Limb (tissue), 2 donors: Measurements from ENCODE around the gene GPD1L.
"Not testable (repeated sequence)": the region's sequence is repeated elsewhere in the genome, so short reads cannot be mapped to it uniquely, and the experiment has no call there.

Experiments used
- DNase-seq, 2 donors: peaks; one replicate each; pipeline ENCODE4 v3.0.0-alpha.2; 2016; ENCODE audit errors: extremely low spot score in 2 of 2

GPD1L gene

DNA sequence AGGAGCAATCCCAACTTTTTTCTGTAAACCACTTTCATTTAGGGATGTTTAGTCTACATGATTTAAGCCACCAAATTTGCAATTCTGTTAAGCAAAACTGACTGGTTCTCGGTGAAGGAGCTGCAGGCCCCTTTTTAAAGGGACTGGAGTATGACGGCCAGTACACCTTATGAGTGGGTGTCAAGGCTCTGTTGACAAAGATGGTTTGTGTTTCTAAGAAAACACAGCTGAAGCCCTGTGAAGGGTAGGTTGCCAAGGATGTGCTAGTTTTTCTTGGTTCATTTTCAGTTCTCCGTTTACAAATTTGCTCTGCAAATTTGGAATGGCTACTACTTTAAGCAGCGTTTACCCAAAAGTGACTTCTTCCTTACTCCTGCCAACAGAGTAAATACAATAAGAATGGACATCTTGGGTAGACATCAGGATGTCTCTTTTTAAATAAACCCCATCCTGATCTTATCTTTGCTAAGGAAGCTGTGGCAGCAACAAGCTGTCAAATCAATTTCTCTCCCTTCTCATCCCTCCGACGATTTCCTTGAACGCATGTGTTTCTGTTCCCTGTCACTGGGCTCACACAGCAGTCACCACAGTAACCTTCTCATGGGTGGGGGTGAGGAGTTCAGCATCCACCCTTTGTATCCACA, 73.8 kb downstream of the GPD1L start:
- no peak for DNase-seq

GRCh38 chr3:32181365-32181764, 74.9 kb downstream of the GPD1L start:
- no peak for DNase-seq

- DNase-seq, result no peak
These were observed 75.4 kb downstream of the GPD1L start for GRCh38 chr3:32181796-32182195.

DNA sequence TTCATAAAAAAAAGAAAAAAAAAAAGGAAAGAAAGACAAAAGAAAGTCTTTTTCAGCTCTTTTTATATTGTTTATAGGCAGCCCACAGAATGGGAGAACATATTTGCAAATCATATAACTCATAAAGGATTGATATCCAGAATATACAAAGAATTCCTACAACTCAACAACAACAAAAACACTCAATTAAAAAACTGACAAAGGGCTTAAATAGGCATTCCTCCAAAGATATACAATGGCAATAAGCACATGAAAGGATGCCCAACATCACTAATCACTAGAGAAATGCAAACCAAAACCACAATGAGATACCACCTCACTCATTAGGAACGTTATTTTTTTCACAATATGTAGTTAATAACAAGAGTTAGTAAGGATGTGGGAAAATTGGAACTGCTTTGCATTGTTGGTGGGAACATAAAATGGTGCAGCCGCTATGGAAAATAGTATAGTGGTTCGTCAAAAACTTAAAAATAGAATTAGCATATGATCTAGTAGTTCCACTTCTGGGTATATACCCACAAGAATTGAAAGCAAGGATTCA, 77.8 kb downstream of the GPD1L start:
- DNase-seq, result no peak

- DNase-seq, result no peak
These were observed 79.7 kb downstream of the GPD1L start for GRCh38 chr3:32186097-32186496.

- DNase-seq, result no peak
These were observed 80.5 kb downstream of the GPD1L start for GRCh38 chr3:32186876-32187275.

- no peak for DNase-seq
These were observed 83.3 kb downstream of the GPD1L start for GRCh38 chr3:32189693-32190092.

- DNase-seq, result not testable (repeated sequence)
These were observed 84.1 kb downstream of the GPD1L start for GRCh38 chr3:32190556-32190955.

DNA sequence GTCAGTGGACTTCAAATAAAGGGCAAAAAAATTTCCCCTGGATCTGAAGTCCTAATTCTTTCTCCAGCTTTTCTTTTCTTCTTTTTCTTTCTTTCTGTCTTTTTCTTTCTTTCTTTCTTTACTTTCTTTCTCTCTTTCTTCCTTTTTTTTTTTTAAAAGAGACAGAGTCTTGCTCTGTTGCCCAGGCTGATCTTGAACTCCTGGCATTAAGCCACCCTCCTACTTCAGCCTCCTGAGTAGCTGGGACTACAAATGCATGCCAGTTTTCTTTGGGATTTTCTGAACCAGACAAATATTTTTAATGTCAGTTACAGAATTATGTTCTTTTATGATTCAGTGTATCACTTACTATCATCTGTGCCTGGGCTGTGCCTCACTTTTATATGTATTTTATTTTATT, 86.7 kb downstream of the GPD1L start:
- DNase-seq, result no peak

DNA sequence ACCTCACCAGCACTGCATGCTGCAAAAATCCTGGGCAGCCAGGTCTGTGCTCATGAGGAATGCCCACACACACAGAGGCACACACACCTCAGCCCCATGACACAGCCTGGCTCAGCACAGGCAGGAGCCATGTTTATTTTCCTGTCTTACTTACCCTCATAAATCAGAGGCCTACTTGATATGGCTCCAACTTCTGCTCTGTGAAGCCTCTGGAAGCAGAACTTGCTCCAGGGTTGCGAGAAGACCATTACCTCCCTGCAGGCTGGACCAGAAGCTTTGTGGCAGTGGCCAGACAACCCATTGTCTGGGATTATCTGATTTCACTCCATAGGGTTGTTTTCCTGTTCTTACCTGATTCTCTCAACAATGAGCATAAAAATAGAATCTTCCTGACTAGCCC, 88.2 kb downstream of the GPD1L start:
- no peak for DNase-seq

DNA sequence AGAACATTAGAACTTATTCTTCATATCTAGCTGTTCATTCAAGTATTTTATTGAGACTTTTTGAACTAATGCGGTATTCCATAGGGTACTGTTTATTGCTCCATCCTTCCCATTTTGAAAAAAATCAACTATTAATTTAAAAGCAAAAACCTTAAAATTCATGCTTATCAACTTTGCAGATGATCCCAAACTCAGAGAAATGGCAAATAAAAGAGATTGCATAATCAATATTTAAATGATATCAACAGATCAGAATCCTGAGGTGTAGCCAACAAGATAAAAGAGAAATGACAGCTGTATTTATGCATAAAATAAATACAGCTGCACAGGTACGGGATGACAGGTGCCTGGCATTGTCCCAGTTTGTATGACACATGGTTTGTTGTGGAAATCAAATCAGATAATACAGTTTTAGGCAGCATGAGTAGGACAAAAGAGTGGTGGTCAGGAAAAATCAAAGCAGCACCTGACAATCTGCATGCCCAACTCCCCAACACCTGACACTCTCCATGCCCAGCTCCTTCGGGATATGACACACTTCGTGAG, 89.6 kb downstream of the GPD1L start:
- no peak for DNase-seq

DNA sequence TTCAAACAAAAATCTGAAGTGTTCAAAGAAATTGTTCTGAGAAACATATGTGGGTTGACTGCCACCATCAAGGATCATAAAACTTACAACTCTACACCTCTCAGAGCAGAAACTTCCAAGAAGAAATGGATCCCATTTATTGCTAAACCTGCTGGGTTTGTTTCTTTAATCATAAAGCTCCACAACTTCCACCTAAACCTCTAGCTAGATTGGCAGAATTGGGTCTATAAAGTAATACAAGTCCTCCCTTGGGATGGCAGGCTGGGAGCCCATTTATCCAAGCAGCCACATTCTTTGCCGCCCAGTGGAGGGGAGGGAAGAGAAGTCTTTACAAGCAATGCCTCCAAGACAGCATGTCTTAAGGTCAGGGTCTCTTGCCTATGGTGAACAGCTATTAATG, 91.6 kb downstream of the GPD1L start:
- DNase-seq, result no peak

DNA sequence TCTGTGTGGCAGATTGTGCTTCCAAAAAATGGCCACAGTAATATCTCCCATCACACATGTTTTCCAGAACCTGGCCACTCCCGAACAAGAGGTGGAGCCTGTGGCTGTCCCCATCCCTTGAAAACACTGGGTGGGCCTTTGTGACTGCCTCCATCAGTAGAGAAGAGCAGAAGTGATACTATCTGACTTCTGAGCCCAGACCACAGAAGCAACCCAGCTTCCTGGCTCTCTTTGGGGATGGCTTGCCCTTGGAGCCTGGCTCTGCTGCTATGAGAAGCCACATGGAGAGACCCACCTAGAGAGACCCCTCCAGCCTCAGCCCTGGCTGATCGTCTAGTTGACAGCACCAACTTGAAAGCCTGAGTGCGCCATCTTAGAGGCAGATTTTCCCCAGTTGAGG, 92.3 kb downstream of the GPD1L start:
- DNase-seq, result no peak

- DNase-seq, result peak; percentile 36 to 41
These were observed 94.1 kb downstream of the GPD1L start for GRCh38 chr3:32200490-32200889.

GRCh38 chr3:32200992-32201758, 94.8 kb downstream of the GPD1L start:
- no peak for DNase-seq

GRCh38 chr3:32202496-32202895, 96.1 kb downstream of the GPD1L start:
- DNase-seq, result no peak

DNA sequence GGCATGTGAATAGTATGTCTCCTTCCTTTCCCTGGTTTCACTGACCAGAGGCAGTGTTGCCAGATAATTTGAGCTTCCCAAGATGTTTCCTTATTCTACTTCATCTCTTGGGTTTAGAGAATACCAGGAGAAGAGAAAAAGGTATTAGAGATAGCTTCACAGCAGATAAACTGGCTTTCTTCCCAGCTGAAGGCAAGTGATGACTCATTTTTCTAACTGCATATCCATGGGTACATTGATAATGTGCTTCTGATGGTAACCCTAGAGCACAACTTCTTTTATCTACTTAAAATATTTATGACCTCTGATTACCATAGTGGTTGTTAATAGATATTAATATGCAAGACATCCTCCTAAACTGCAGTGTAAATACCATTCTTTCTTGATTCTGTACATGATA, 97.4 kb downstream of the GPD1L start:
- no peak for DNase-seq

GRCh38 chr3:32208447-32208846, 102.0 kb downstream of the GPD1L start:
- DNase-seq, result no peak

GRCh38 chr3:32215185-32215584, 108.8 kb downstream of the GPD1L start:
- no peak for DNase-seq

- DNase-seq, result no peak
These were observed 109.9 kb downstream of the GPD1L start for GRCh38 chr3:32216172-32216783.

GRCh38 chr3:32217339-32217738, 110.9 kb downstream of the GPD1L start:
- no peak for DNase-seq
